SH-SY5Y (cell line): ENCODE results near the gene PDZRN3.
A peak's percentile ranks its signal among the peaks of the same experiment; 100 is the strongest.

ENCODE experiments used
- GATA2 ChIP-seq: IDR thresholded peaks from 2 replicates; pipeline ENCODE4 v1.6.1; 2011; ENCODE audit warnings: mild to moderate bottlenecking, low read depth, low read length
- GATA3 ChIP-seq: IDR thresholded peaks from 2 replicates; pipeline ENCODE4 v1.6.1; 2011; ENCODE audit warnings: low read depth, mild to moderate bottlenecking, low read length, moderate library complexity

The PDZRN3 gene

GRCh38 chr3:73609655-73610054 lies 15.1 kb downstream of the PDZRN3 start:
- TF ChIP-seq GATA2 (no peak), GATA3 (no peak)

- TF ChIP-seq GATA3 (no peak), GATA2 (no peak)
These were observed 15.5 kb downstream of the PDZRN3 start for GRCh38 chr3:73609315-73609641.

GRCh38 chr3:73608456-73609314 lies 16.1 kb downstream of the PDZRN3 start:
- TF ChIP-seq GATA2 (no peak), GATA3 (no peak)

GRCh38 chr3:73605861-73606260 lies 18.9 kb downstream of the PDZRN3 start:
- TF ChIP-seq GATA2 (no peak), GATA3 (no peak)

- no peak for TF ChIP-seq GATA2
- no peak for TF ChIP-seq GATA3
These were observed 19.3 kb downstream of the PDZRN3 start for GRCh38 chr3:73605412-73605811.

GRCh38 chr3:73604451-73604850 lies 20.3 kb downstream of the PDZRN3 start:
- no peak for TF ChIP-seq GATA3
- no peak for TF ChIP-seq GATA2

GRCh38 chr3:73603762-73604171 lies 21.0 kb downstream of the PDZRN3 start:
- TF ChIP-seq GATA3 (no peak), GATA2 (peak; percentile 20; the same call in 1 of the 2 replicates)

GRCh38 chr3:73602170-73602569 lies 22.6 kb downstream of the PDZRN3 start:
- TF ChIP-seq GATA3 (no peak), GATA2 (no peak)

- TF ChIP-seq GATA2 (no peak), GATA3 (no peak)
These were observed 23.3 kb downstream of the PDZRN3 start for GRCh38 chr3:73601481-73601880.

GRCh38 chr3:73601011-73601410 lies 23.7 kb downstream of the PDZRN3 start:
- TF ChIP-seq GATA2 (no peak), GATA3 (no peak)

- TF ChIP-seq GATA3: no peak
- no peak for TF ChIP-seq GATA2
These were observed 24.3 kb downstream of the PDZRN3 start for GRCh38 chr3:73600293-73600938.

- peak; percentile 51 for TF ChIP-seq GATA2
- TF ChIP-seq GATA3: no peak
These were observed 25.1 kb downstream of the PDZRN3 start for GRCh38 chr3:73599605-73600004.

GRCh38 chr3:73597476-73597875 lies 27.3 kb downstream of the PDZRN3 start:
- no peak for TF ChIP-seq GATA2
- no peak for TF ChIP-seq GATA3

GRCh38 chr3:73592154-73593144 lies 32.3 kb downstream of the PDZRN3 start:
- TF ChIP-seq GATA3 (no peak), GATA2 (no peak)

GRCh38 chr3:73591286-73591800 lies 33.4 kb downstream of the PDZRN3 start:
- TF ChIP-seq GATA3: no peak
- TF ChIP-seq GATA2: no peak
